ENCODE data around the gene BTD.

GRCh38 chr3:15601046-15601398 is 523 bp upstream of the BTD start:
- TF ChIP-seq CTCF (IDR thresholded peaks at IDR 0.05) (no peak), POLR2AphosphoS5 (IDR thresholded peaks at IDR 0.05) (no peak)
